Hepatocyte (in vitro differentiated cells): Measurements from ENCODE around the gene ANO3. TPM values are rescaled to one million over a fixed set of nuclear protein-coding genes. Genes with fewer than 3 reads are reported as not detected.
"Not testable (repeated sequence)": the region's sequence is repeated elsewhere in the genome, so short reads cannot be mapped to it uniquely, and the experiment has no call there.

Experiments
- DNase-seq: peaks from one replicate; pipeline ENCODE4 v3.0.0-alpha.2; 2016; ENCODE audit warnings: low spot score
- H2AFZ ChIP-seq: fragments of 200-600 bp; sonication (generic); 2 replicates; pipeline ENCODE4 v1.6.0; 2016; ENCODE audit warnings: antibody characterized with exemption, mild to moderate bottlenecking
- H3K27ac ChIP-seq: fragments of 200-600 bp; sonication (generic); 2 replicates; pipeline ENCODE4 v1.5.1; 2016; ENCODE audit warnings: mild to moderate bottlenecking
- H3K27me3 ChIP-seq: fragments of 200-600 bp; sonication (generic); 2 replicates; pipeline ENCODE4 v1.6.1; 2016
- H3K36me3 ChIP-seq: fragments of 200-600 bp; sonication (generic); replicated peaks from 2 replicates; pipeline ENCODE4 v1.5.1; 2016; ENCODE audit warnings: low read depth; ENCODE audit not compliant: insufficient read depth
- H3K4me1 ChIP-seq: fragments of 200-600 bp; sonication (generic); 2 replicates; pipeline ENCODE4 v1.5.1; 2016; ENCODE audit warnings: mild to moderate bottlenecking, moderate library complexity; ENCODE audit not compliant: insufficient read depth
- H3K4me2 ChIP-seq: fragments of 200-600 bp; sonication (generic); 2 replicates; pipeline ENCODE4 v1.6.0; 2016
- H3K4me3 ChIP-seq: fragments of 200-600 bp; sonication (generic); 2 replicates; pipeline ENCODE4 v1.5.1; 2016; ENCODE audit warnings: mild to moderate bottlenecking
- H3K79me2 ChIP-seq: fragments of 200-600 bp; sonication (generic); 2 replicates; pipeline ENCODE4 v1.6.0; 2017; ENCODE audit warnings: mild to moderate bottlenecking
- H3K9me2 ChIP-seq: fragments of 200-600 bp; sonication (generic); replicated peaks from 2 replicates; pipeline ENCODE4 v1.6.0; 2017; ENCODE audit warnings: mild to moderate bottlenecking; ENCODE audit not compliant: insufficient read depth
- H3K9me3 ChIP-seq: fragments of 200-600 bp; sonication (generic); 2 replicates; pipeline ENCODE4 v1.5.1; 2016; ENCODE audit warnings: low read depth, mild to moderate bottlenecking
- H4K20me1 ChIP-seq: fragments of 200-600 bp; sonication (generic); 2 replicates; pipeline ENCODE4 v1.6.0; 2016; ENCODE audit warnings: mild to moderate bottlenecking; ENCODE audit not compliant: insufficient read depth, poor library complexity, severe bottlenecking
- EZH2 ChIP-seq: fragments of 200-600 bp; sonication (generic); IDR thresholded peaks from 2 replicates; pipeline ENCODE4 v1.6.1; 2016; ENCODE audit warnings: antibody characterized with exemption, mild to moderate bottlenecking, borderline replicate concordance
- EZH2phosphoT487 ChIP-seq: fragments of 200-600 bp; sonication (generic); IDR thresholded peaks from one replicate; pipeline ENCODE4 v1.6.1; 2018; ENCODE audit warnings: antibody characterized with exemption, mild to moderate bottlenecking, low read depth, moderate library complexity; ENCODE audit not compliant: unreplicated experiment, severe bottlenecking
- WGBS: methylation state at CpG from one replicate; pipeline ENCODE4 v1.1.6; 2016; ENCODE audit warnings: low lambda C conversion rate; ENCODE audit errors: missing lambda C conversion rate; 5-methylcytosine and 5-hydroxymethylcytosine counted together
- polyA plus RNA-seq: library from polyadenylated mRNA; unstranded; fragments of >200 nt; fragmentation: Nextera tagmentation; extraction: Ambion mirVana; gene quantifications from 2 replicates; pipeline ENCODE4 v1.2.1, GENCODE V29; 2016
- total RNA-seq: library from RNA; depleted of rRNA; stranded (reverse); fragments of >200 nt; gene quantifications from 2 replicates; pipeline ENCODE4 v1.2.3, GENCODE V29; 2014
- TF ChIP-seq, protein P1 (sequence below): fragments of 200-600 bp; sonication (generic); IDR thresholded peaks from 2 replicates; pipeline ENCODE4 v1.5.1; 2016; ENCODE audit warnings: antibody characterized with exemption, mild to moderate bottlenecking; ENCODE audit not compliant: poor library complexity

Gene ANO3
- total and polyA plus RNA-seq, 2 experiments from 2014 or later, result 0.17 TPM; not detected in 1

- H3K4me1 ChIP-seq, result no peaks in the 10 kb centered on the region
- 15% methylated on average over 5 of the region's 5 CpGs for WGBS
- H2AFZ ChIP-seq, result peak overlapping the region; percentile 61
- H3K27ac ChIP-seq, result no peak overlapping the region
- DNase-seq, result peak; percentile 50
- H3K27me3 ChIP-seq, result no peaks in the 10 kb centered on the region
- H3K4me2 ChIP-seq, result no peak overlapping the region
- H3K36me3 ChIP-seq, result no peaks in the 10 kb centered on the region
- no peak for TF ChIP-seq EZH2phosphoT487
- TF ChIP-seq, protein P1, sequence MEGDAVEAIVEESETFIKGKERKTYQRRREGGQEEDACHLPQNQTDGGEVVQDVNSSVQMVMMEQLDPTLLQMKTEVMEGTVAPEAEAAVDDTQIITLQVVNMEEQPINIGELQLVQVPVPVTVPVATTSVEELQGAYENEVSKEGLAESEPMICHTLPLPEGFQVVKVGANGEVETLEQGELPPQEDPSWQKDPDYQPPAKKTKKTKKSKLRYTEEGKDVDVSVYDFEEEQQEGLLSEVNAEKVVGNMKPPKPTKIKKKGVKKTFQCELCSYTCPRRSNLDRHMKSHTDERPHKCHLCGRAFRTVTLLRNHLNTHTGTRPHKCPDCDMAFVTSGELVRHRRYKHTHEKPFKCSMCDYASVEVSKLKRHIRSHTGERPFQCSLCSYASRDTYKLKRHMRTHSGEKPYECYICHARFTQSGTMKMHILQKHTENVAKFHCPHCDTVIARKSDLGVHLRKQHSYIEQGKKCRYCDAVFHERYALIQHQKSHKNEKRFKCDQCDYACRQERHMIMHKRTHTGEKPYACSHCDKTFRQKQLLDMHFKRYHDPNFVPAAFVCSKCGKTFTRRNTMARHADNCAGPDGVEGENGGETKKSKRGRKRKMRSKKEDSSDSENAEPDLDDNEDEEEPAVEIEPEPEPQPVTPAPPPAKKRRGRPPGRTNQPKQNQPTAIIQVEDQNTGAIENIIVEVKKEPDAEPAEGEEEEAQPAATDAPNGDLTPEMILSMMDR, result peak; percentile 49
- TF ChIP-seq EZH2, result no peak
- H4K20me1 ChIP-seq, result no peaks in the 10 kb centered on the region
- no peak overlapping the region for H3K4me3 ChIP-seq
- H3K9me2 ChIP-seq, result no peaks in the 10 kb centered on the region
- H3K79me2 ChIP-seq, result no peaks in the 10 kb centered on the region
- H3K9me3 ChIP-seq, result no peaks in the 10 kb centered on the region
These were observed 45.4 kb upstream of the ANO3 start for GRCh38 chr11:26286472-26287066.

GRCh38 chr11:26287067-26287518 lies 44.8 kb upstream of the ANO3 start:
- Histone ChIP-seq H3K4me2 (no peak overlapping the region), H3K9me3 (no peaks in the 10 kb centered on the region)
- whole genome bisulfite sequencing, result 84% methylated on average over 5 of the region's 5 CpGs

DNA sequence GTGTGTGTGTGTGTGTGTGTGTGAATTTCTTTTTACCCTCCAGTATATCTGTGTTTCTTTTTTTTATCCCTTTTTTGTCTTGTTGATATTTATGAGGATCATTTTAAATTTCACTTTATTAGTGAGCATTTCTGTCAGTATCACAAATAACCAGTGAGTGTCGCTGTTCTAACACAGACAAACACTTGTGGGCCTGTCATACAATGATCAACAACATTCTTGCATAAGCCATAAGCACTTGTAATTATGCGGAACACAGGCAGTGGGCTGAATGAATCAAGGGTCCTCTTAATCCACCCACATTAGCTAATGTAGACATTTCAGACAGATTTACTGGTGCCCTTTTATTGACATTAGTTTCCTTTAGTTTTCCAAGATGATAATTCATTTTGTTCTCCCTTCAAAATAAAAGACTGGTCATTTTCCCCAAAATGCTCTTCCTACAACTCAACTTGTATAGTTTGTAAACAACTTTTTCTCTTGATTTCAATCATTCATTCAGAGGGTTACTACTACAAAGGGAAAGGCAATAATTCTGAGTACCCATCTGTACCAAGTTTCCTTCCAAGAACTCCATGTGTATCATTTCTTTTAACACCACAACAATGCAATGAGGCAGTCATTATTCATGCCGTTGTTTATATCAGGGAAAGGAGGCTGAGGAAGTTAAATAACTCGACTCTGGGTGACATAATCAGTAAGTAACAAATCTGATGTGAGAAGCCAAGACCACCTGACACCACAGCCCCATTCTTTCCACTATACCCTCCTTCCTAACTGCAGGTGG lies 34.5 kb upstream of the ANO3 start:
- Histone ChIP-seq H3K4me2 (no peak overlapping the region), H2AFZ (no peak overlapping the region), H3K36me3 (no peaks in the 10 kb centered on the region), H3K9me2 (no peaks in the 10 kb centered on the region), H3K27me3 (no peaks in the 10 kb centered on the region), H4K20me1 (no peaks in the 10 kb centered on the region), H3K27ac (no peak overlapping the region), H3K4me3 (no peak overlapping the region), H3K9me3 (no peaks in the 10 kb centered on the region), H3K79me2 (no peaks in the 10 kb centered on the region), H3K4me1 (no peaks in the 10 kb centered on the region)
- TF ChIP-seq, protein P1, result peak; percentile 83
- TF ChIP-seq EZH2phosphoT487, result no peak
- TF ChIP-seq EZH2, result no peak
- peak; percentile 77 for DNase-seq
- WGBS, result 16% methylated on average over 4 of the region's 4 CpGs

More at GRCh38 chr11:26287067-26287518, 44.8 kb upstream of the ANO3 start:
- H3K9me2 ChIP-seq, result no peaks in the 10 kb centered on the region
- DNase-seq, result no peak
- H3K27me3 ChIP-seq, result no peaks in the 10 kb centered on the region
- H2AFZ ChIP-seq, result peak overlapping the region; percentile 61
- H3K27ac ChIP-seq, result no peak overlapping the region
- TF ChIP-seq, protein P1, result no peak
- TF ChIP-seq EZH2 (no peak), EZH2phosphoT487 (no peak)
- no peak overlapping the region for H3K4me3 ChIP-seq
- H4K20me1 ChIP-seq, result no peaks in the 10 kb centered on the region
- H3K4me1 ChIP-seq, result no peaks in the 10 kb centered on the region
- H3K36me3 ChIP-seq, result no peaks in the 10 kb centered on the region
- no peaks in the 10 kb centered on the region for H3K79me2 ChIP-seq

DNA sequence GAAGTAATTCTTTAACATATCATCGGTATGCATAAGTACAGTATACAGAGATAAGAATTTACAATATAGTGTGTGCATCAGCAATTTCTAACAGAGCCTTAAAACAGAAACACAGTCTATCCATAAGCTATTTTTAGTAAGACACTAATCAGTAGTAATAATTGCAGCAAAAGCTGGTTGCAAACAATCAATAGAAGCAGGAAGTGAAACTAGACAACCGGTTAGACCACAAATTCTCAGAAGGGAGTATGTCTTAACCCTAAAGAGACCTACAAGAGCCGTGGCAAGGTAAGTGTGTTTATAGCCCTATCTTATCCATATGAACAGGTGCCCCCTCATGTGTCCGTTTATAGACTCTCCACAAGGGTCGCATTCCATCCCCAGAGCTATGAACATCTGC lies 15.6 kb upstream of the ANO3 start:
- DNase-seq, H3K27me3 ChIP-seq: not testable (repeated sequence)

More for the DNA sequence above, 15.6 kb upstream of the ANO3 start:
- not testable (repeated sequence) for H3K79me2 ChIP-seq, H3K4me3 ChIP-seq, H3K36me3 ChIP-seq, H3K4me2 ChIP-seq, H3K9me2 ChIP-seq, H2AFZ ChIP-seq, H3K27ac ChIP-seq, H3K4me1 ChIP-seq, H3K9me3 ChIP-seq, H4K20me1 ChIP-seq
- 66% methylated on average over 5 of the region's 5 CpGs for WGBS
